GM13976 (cell line): ENCODE data around the gene COPS7B.
A peak's percentile ranks its signal among the peaks of the same experiment; 100 is the strongest.
"Not testable (repeated sequence)": the region's sequence is repeated elsewhere in the genome, so short reads cannot be mapped to it uniquely, and the experiment has no call there.

Experiments
- DNase-seq: peaks from one replicate; pipeline ENCODE4 v3.0.0; 2012; ENCODE audit warnings: low spot score
- in situ Hi-C: fragments of 300-500 bp; cut with MboI; formaldehyde crosslinking; loops from one replicate; pipeline ENCODE4 v1.12.0; 2022; ENCODE audit warnings: low sequenced_read_pairs, mixed read lengths, inconsistent platforms; ENCODE audit not compliant: unreplicated experiment
- TF ChIP-seq, protein P1 (sequence below): IDR thresholded peaks from 2 replicates; pipeline ENCODE4 v1.5.1; 2012; ENCODE audit warnings: borderline replicate concordance, mild to moderate bottlenecking; ENCODE audit not compliant: insufficient read depth; ENCODE audit errors: extremely low read depth, missing control alignments, control extremely low read depth

The COPS7B gene

DNA sequence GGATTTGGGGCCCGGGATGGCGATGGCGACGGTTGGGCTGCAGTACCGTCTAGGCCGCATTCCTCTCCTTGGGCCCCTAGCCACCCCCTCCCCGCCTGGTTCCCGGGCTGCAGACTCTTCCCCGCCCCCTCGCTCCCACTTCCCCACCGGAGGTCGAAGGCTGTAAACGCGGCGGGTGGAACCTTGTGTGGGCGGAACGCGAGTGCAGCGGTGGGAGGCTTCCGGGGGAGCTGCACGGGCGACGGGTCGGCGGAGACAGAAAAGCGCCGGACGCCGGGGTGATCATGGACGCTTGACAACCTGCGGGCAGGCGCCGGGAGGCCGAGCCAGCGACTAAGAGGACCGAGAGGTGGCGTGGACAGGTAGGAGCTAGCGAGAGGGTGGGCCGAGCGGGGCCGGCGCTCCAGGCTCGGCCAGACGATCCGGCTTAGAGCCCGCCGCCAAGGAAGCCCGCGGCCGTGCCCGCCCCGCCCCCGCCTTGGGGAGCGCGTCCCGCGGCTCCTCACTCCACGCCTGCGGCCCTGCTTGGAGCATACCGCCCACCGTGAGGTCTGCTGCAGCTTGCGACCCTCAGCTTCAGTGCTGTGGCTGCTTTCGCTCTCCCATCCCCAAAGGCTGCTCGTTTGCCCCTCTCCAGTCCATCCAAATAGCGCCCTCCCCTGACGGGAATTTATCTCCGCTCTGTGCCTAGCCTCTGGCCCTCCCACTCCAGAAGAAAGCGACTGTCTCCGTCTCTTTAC is at the start of gene COPS7B:
TSS of gene COPS7B (plus strand) at position 269 of the 740 bp plus-strand sequence. CDS start 2,126 bp downstream, outside the sequence.
- in situ Hi-C loops, result no loop called here

DNA sequence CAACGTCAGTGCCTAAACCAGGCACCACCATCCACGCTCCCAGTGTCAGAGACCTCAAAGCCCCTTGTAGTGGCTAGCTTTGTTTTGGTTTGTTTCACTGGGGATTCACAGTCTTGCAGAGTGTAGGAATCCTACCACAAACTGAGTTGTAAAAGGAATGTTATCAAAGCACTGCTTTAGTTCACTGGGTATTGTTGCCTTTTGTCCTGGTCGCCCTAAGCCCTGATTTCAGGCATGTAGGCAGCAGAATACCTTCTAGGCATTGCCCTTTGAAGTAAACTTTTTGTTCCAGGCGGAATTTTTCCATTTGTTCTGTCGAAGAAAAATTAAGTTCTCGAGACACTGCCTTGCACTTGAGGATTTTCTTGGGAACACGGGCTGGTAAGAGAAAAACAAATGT is 48.5 kb upstream of the COPS7B start:
- no peak for DNase-seq
- TF ChIP-seq, protein P1, sequence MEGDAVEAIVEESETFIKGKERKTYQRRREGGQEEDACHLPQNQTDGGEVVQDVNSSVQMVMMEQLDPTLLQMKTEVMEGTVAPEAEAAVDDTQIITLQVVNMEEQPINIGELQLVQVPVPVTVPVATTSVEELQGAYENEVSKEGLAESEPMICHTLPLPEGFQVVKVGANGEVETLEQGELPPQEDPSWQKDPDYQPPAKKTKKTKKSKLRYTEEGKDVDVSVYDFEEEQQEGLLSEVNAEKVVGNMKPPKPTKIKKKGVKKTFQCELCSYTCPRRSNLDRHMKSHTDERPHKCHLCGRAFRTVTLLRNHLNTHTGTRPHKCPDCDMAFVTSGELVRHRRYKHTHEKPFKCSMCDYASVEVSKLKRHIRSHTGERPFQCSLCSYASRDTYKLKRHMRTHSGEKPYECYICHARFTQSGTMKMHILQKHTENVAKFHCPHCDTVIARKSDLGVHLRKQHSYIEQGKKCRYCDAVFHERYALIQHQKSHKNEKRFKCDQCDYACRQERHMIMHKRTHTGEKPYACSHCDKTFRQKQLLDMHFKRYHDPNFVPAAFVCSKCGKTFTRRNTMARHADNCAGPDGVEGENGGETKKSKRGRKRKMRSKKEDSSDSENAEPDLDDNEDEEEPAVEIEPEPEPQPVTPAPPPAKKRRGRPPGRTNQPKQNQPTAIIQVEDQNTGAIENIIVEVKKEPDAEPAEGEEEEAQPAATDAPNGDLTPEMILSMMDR, result no peak
- in situ Hi-C loops, result no loop called here

More for the DNA sequence above, at the start of gene COPS7B:
- TF ChIP-seq, protein P1, result peak; percentile 59
- peak; percentile 90 for DNase-seq

DNA sequence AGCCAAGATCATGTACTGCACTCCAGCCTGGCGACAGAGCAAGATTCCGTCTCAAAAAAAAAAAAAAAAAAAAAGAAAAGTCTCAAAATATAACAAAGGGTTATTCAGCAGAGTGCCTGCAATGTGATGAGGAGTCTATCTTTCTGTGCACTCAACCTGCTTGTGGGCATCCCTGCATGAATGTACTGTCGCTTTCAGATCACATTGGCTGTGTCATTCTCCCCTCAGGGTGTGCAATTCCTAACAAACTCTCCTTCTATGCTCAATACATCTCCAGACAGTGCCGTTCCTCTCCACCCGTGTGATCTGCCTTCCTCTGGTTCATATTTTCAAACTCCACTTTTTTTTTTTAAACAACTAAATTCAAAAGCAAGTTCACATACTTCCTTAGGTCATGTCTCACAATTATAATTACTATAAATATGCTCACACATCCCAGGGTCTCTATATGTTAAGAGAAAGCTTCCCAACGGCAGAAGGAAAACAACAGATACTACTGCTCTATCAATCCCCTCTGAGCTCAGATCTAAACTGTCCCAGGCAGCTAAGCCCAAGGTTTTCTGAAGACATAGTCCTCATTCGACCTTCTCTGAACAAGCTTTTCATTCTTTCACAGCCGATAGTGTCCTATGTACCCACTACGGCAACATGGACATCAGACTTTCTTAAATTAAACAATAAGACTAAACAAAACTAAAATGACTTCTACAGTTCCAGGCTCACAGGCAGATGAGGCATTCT is 42.7 kb upstream of the COPS7B start:
- in situ Hi-C loops, result no loop called here
- TF ChIP-seq, protein P1, result no peak
- DNase-seq, result no peak

DNA sequence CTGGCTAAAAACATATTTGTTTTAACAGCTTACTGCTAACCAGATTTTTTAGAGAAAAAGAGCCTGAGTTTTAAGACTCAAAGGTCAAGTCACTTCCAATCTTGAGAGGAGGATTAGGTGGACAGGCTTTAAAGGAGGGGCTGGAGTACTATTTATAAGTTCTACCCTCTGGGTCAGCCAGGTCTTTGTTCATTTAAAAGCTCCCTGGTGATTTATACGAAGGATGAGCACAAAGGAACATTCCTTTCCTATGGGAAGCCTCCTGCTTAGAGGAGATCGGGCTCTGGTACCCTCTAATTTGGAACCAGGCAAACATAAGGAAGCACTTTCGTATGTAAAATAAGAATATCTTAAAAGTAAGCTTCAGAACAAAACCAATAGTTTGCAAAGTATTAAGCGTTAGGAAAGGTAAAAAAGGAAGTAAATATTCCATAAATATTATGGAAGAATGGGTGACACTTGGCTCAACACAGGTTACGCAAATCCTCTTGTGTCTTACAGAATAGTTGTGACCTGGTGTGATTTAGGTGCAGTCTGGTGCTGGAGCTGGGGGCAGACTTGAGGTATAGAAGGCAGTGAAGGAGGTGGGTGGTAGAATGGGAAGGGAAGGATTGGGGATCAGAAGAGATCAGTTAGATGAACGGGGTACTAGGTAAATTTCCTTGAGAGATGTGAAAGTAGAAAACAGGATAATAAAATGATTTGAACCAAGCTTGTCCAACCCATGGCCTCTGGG is 40.8 kb upstream of the COPS7B start:
- TF ChIP-seq, protein P1, result no peak
- DNase-seq, result no peak
- in situ Hi-C loops, result no loop called here

DNA sequence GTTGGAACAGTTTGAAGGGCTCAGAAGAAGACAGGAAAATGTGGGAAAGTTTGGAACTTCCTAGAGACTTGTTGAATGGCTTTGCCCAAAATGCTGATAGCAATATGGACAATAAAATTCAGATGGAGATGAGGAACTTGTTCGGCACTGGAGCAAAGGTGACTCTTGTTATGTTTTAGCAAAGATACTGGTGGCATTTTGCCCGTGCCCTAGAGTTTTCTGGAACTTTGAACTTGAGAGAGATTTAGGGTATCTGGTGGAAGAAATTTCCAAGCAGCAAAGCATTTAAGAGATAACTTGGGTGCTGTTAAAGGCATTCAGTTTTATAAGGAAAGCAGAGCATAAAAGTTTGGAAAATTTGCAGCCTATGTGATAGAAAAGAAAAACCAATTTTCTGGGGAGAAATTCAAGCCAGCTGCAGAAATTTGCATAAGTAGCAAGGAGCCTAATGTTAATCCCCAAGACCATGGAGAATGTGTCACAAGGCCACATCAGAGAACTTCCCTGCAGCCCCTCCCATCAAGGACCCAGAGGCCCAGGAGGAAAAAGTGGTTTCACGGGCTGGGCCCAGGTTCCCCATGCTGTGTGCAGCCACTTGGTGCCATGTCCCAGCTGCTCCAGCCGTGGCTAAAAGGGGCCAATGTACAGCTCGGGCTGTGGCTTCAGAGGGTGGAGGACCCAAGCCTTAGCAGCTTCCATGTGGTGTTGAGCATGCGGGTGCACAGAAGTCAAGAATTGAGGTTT is 37.9 kb upstream of the COPS7B start:
- in situ Hi-C loops, DNase-seq: not testable (repeated sequence)

DNA sequence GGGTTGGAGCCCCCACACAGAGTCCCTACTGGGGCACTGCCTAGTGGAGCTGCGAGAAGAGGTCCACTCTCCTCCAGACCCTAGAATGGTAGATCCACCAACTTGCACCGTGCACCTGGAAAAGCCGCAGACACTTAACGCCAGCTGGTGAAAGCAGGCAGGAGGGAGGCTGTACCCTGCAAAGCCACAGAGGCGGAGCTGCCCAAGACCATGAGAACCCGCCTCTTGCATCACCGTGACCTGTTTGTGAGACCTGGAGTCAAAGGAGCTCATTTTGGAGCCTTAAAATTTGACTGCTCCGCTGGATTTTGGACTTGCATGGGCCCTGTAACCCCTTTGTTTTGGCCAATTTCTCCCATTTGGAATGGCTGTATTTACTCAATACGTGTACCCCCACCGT is 37.2 kb upstream of the COPS7B start:
- DNase-seq, in situ Hi-C loops: not testable (repeated sequence)
